Skeletal muscle cell (primary cell): ENCODE data around the gene REXO1.

Experiments
- DNase-seq: peaks from one replicate; pipeline ENCODE4 v3.0.0-alpha.2; 2010; ENCODE audit warnings: low read depth
- H3K4me3 ChIP-seq: 2 replicates; pipeline ENCODE4 v1.5.1; 2011; ENCODE audit warnings: low read depth, mild to moderate bottlenecking, control low read depth, low read length, moderate library complexity

Gene REXO1

DNA sequence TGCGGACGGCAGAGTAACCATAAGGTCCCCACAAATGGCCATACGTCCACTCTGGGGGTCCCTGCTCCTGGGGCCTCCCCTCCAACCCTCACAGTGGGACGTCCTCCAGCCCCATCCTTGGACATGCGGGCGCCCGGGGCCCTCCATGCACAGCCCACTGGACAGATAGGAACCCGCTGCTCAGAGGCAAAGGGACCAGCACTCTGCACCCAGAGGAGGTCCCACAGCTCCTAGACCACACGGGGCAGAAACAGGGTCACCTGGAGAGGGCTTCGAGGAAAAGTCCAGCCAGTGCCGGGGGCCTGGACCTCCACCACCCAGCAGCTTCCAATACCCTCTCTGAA, 11.1 kb downstream of the REXO1 start:
- H3K4me3 ChIP-seq, result no peak overlapping the region
- DNase-seq, result no peak

- H3K4me3 ChIP-seq, result no peak overlapping the region
- no peak for DNase-seq
Observed at GRCh38 chr19:1836458-1837221, 11.6 kb downstream of the REXO1 start.

GRCh38 chr19:1833540-1833939, 14.7 kb downstream of the REXO1 start:
- no peak for DNase-seq
- H3K4me3 ChIP-seq, result no peak overlapping the region

- no peak overlapping the region for H3K4me3 ChIP-seq
- DNase-seq, result no peak
Observed at GRCh38 chr19:1832046-1832663, 16.1 kb downstream of the REXO1 start.

DNA sequence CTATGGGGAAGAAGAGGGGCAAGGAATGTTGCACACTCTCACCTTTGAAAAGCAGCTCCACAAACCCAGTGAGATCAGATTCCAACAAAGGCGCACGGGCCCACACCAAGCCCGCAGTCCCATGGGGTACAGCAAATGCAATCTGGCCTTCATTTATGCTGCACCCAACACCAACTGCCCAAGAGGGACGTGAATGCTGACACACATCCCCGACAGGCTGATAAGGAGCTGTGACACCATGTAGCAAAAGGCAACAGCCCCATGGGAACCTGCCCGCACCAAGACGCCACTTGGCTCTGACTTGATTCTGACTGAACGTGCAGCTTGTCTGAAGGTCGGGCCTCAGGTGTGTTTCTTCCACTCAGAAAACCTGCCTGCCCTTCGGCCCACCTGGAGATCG, 17.3 kb downstream of the REXO1 start:
- no peak overlapping the region for H3K4me3 ChIP-seq
- DNase-seq, result no peak

DNA sequence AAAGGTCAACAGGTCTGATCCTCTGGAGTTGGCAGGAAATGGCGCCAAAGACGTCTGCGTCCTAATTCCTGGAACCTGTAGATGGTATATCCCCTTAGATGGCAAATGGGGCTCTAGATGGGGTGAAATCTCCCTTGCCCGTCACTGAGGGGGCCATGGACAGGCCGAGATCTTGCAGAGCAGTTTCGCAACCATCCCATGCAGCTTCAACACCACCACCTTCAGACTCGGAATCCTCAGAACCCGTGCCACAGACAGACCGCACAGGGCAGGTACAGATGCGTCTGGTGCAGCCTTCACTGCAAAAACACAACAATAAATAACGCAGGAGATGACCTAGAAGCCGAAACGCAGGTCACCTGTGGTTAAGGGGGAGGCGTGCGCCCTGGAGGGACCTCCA, 17.7 kb downstream of the REXO1 start:
- no peak overlapping the region for H3K4me3 ChIP-seq
- no peak for DNase-seq

GRCh38 chr19:1829958-1830357, 18.3 kb downstream of the REXO1 start:
- no peak for DNase-seq
- no peak overlapping the region for H3K4me3 ChIP-seq

DNA sequence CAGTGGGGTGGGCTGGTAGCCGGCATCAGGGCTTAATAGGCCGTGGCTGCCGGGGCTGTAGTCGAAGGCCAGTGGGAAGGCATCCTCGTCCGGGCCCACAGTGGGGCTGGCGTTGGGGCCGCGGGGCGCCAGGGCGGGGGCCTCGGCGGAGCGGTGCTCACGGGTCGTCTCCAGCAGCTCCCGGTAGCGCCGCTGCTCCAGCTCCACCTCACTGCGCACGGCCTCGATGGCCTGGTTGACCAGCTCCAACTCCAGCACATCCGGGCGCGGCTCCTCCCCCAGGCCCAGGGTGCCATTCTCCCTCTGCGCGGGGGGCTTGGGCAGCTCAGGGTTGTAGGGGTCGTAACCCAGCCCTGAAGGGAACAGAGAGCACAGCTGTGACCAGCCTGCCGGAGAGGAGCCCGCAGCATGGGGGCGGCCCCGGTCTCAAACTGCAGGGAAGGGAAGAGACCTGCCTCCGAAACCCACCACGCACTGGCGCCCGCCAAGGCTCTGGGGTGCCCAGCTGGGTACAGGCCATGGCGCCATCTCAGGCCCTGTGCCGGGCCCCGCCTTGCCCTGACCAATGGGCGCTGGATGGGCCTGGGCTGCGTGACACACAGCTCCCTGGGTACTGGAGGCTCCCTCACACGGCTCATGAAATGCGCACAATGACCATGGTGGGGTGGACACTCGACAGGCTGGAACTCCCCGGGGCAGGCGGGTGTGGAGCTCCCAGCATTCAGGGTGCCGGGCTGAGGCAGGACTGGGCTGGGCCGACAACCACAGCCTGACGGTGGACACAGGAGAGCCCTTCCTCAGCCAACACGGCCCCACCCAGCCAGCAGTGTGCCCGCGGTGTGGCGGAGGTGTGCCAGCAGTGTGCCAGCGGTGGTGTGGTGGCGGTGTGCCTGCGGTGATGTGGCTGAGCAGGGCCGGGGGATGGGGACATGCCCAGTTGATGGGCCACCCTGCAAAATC, 19.7 kb downstream of the REXO1 start:
- no peak overlapping the region for H3K4me3 ChIP-seq
- DNase-seq, result no peak

DNA sequence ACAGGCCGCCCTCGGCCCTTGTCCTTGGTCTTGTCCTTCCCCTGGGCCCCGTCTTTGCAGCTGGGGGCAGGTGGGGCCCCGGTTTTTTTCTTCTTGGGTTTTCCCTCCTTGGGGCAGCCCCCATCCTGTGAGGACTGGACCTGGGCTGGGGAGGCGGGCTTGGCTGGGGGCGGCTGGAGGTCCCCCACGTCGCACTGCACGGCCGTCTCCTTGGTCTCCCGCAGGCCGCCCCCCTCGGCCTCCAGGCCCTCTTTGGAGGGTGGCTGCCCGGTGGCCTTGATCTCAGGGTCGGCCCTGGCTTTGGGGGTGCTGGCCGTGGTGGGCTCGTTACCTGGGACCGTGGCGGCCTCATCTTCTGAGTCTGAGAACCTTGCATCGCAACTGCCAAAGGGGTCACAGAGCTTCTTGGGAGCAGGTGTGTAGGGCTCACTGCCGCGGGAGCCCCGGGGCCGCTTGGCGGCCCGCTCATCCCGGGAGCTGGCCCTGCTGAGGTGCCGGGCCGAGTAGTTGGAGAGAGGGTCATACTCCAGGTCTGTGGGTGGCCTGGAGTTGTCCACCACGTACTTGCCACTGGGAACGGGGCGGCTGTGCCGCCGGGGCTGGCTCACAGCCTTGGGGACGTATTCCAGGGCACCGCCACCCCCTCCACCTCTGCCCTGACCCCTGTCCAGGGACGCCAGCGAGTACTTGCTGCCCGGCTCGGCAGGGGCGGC, 20.6 kb downstream of the REXO1 start:
- H3K4me3 ChIP-seq, result no peak overlapping the region
- DNase-seq, result no peak

- DNase-seq, result no peak
- H3K4me3 ChIP-seq, result no peak overlapping the region
Observed at GRCh38 chr19:1826557-1827521, 21.4 kb downstream of the REXO1 start.

- DNase-seq, result peak; percentile 15
- no peak overlapping the region for H3K4me3 ChIP-seq
Observed at GRCh38 chr19:1825909-1826556, 22.2 kb downstream of the REXO1 start.

DNA sequence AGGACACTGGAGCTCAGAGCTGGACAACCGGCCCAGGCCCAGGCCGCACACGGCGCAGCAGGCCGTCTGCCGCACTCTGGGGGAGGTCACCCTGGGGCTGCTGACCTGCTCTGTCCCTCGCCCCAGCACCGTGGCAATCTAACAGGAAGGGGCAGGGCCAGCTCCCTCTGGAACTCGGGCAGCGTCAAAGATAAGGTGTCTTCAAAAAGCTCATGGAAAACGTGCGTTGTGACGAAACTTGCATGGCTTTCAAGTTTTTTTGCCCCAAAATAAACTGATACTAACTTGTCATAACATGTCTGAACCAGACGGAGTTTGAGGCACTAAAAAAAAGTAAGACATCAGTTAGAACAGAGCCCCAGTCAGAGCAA, 24.0 kb downstream of the REXO1 start:
- H3K4me3 ChIP-seq, result no peak overlapping the region

DNA sequence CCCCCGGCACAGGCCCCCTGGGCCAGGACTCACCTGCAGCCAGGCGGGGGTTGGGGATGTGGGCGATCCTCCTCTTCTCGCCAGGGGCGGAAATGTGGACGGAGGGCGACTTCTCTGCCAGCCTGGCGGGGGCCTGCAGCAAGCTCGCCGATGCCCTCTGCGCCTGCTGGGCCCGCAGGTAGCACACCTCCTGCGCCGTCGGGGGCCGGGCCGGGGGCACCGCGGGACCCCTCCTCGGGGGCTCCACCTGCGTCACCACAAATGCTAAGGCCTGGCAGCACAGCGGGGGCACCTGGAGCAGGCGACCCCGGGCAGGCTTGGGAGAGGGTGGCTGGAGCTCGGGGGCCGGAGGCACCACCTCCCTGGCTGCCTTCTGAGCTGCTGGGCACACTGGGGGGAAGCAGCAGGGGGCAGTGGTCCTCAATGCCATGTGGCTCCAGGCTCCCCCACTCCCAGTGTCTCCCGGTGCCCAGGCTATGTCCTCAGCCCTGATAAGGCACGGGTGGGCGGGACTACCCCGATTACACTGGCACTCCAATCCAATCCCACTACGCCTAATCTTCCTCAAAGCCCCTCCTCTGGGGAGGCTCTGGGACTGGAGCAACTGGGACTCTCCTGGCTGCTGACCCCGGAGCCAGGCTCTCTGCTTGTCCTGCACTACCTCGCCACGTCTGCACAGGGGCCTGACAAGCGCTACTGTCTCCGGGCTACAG, 24.6 kb downstream of the REXO1 start:
- no peak overlapping the region for H3K4me3 ChIP-seq
- DNase-seq, result no peak

More for the DNA sequence above, 24.0 kb downstream of the REXO1 start:
- DNase-seq, result no peak

GRCh38 chr19:1823020-1823419, 25.3 kb downstream of the REXO1 start:
- no peak for DNase-seq
- H3K4me3 ChIP-seq, result no peak overlapping the region

DNA sequence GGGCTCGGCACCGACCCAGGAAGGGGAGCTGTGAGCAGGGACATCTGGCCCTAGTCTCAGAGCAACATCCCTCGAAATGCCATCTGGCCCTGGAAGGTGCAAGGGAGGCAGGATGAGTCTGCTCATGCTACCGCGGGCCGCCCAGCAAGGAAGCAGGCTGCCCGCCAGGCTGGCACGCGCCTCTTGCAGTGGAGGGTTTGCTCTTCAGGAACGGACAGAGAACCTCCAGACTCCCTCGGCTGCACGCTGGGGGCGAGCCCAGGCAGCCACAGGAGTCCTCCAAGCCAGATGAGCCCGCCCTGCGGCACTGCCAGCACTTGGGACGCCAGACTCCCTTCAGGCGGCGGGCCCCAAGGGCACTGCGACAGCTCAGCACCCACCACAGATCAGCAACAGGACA, 26.1 kb downstream of the REXO1 start:
- no peak overlapping the region for H3K4me3 ChIP-seq
- no peak for DNase-seq

GRCh38 chr19:1819341-1820255, 28.7 kb downstream of the REXO1 start:
- DNase-seq, result no peak
- no peak overlapping the region for H3K4me3 ChIP-seq
